HG03103 (cell line): ENCODE data around the gene CAGE1.
"Not testable (repeated sequence)": the region's sequence is repeated elsewhere in the genome, so short reads cannot be mapped to it uniquely, and the experiment has no call there.

Source experiments
- ATAC-seq: cut with Tn5 transposase; IDR thresholded peaks from one replicate; pipeline ENCODE4 v1.9.1; 2021; ENCODE audit warnings: low read depth; ENCODE audit not compliant: unreplicated experiment

The CAGE1 gene

GRCh38 chr6:7410851-7411250 is 21.3 kb upstream of the CAGE1 start:
- no peak for ATAC-seq

GRCh38 chr6:7409740-7410139 is 20.2 kb upstream of the CAGE1 start:
- no peak for ATAC-seq

- no peak for ATAC-seq
Observed at GRCh38 chr6:7406743-7407142, 17.2 kb upstream of the CAGE1 start.

- ATAC-seq, result no peak
Observed at GRCh38 chr6:7404546-7404945, 15.0 kb upstream of the CAGE1 start.

GRCh38 chr6:7402716-7403115 is 13.2 kb upstream of the CAGE1 start:
- ATAC-seq, result no peak

- no peak for ATAC-seq
Observed at GRCh38 chr6:7401075-7401474, 11.5 kb upstream of the CAGE1 start.

- ATAC-seq, result no peak
Observed at GRCh38 chr6:7392402-7392801, 2.9 kb upstream of the CAGE1 start.

- no peak for ATAC-seq
Observed at GRCh38 chr6:7391151-7391550, 1.6 kb upstream of the CAGE1 start.

- peak; percentile 8 for ATAC-seq
Observed at GRCh38 chr6:7390226-7390878, 810 bp upstream of the CAGE1 start.

GRCh38 chr6:7389162-7389450 is 436 bp downstream of the CAGE1 start:
- no peak for ATAC-seq

- ATAC-seq, result no peak
Observed at GRCh38 chr6:7381092-7381491, 8.4 kb downstream of the CAGE1 start.

GRCh38 chr6:7378740-7379139 is 10.8 kb downstream of the CAGE1 start:
- ATAC-seq, result no peak

GRCh38 chr6:7377961-7378360 is 11.6 kb downstream of the CAGE1 start:
- no peak for ATAC-seq

- ATAC-seq, result no peak
Observed at GRCh38 chr6:7373739-7374138, 15.8 kb downstream of the CAGE1 start.

GRCh38 chr6:7367408-7367807 is 22.1 kb downstream of the CAGE1 start:
- ATAC-seq, result no peak

GRCh38 chr6:7351916-7352315 is 37.6 kb downstream of the CAGE1 start:
- ATAC-seq, result not testable (repeated sequence)

GRCh38 chr6:7350591-7350990 is 39.0 kb downstream of the CAGE1 start:
- ATAC-seq, result not testable (repeated sequence)

- not testable (repeated sequence) for ATAC-seq
Observed at GRCh38 chr6:7347551-7347997, 42.0 kb downstream of the CAGE1 start.

GRCh38 chr6:7344773-7345450 is 44.6 kb downstream of the CAGE1 start:
- ATAC-seq, result not testable (repeated sequence)

- ATAC-seq, result no peak
Observed at GRCh38 chr6:7343546-7344475, 45.7 kb downstream of the CAGE1 start.

GRCh38 chr6:7341989-7342742 is 47.4 kb downstream of the CAGE1 start:
- ATAC-seq, result no peak
